GM19468 (cell line): ENCODE results near the gene KIN.
"Not testable (repeated sequence)": the region's sequence is repeated elsewhere in the genome, so short reads cannot be mapped to it uniquely, and the experiment has no call there.

Source experiments
- ATAC-seq: cut with Tn5 transposase; IDR thresholded peaks from one replicate; pipeline ENCODE4 v1.9.1; 2021; ENCODE audit warnings: mild to moderate bottlenecking, moderate library complexity, moderate number of reproducible peaks; ENCODE audit not compliant: unreplicated experiment; ENCODE audit errors: extremely low read depth

Gene KIN

DNA sequence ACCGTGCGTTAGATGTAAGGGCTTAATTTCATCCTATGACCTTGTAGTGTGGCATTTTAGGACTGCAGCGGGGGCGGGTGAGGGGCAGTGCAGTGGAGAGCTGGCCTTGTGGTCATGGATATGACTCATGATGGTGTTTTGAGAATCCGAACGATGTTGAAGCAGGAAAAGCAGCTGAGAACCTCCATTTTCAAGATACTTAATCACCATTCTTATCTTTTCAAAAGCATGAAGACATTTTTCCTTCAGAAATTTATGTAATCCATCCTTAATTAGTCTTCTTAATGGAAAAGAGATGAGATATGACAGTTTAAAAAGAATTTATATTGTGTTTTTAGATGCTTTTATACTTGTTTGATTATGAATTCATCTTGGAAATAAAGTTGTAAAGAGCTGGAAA, 9.8 kb upstream of the KIN start:
- no peak for ATAC-seq

GRCh38 chr10:7795605-7796004, 7.8 kb upstream of the KIN start:
- ATAC-seq = no peak

GRCh38 chr10:7794251-7795026, 6.6 kb upstream of the KIN start:
- no peak for ATAC-seq

DNA sequence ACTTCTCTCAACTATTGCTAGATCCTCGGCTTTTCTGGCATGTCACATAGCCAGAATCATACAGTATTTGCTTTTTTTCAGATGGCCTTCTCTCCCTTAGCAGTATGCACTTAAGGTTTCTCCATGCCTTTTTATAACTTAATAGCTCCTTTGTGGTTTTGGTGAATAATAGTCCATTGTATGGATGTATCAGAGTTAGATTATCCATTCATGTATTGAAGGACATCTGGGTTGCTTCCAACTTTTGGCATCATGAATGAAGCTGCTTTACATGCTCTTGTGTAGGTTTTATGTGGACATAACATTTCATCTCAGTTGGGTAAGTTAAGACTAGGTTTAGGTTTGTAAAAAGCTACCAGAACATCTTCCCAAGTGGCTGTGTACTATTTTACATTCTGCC, 4.7 kb upstream of the KIN start:
- ATAC-seq = no peak

DNA sequence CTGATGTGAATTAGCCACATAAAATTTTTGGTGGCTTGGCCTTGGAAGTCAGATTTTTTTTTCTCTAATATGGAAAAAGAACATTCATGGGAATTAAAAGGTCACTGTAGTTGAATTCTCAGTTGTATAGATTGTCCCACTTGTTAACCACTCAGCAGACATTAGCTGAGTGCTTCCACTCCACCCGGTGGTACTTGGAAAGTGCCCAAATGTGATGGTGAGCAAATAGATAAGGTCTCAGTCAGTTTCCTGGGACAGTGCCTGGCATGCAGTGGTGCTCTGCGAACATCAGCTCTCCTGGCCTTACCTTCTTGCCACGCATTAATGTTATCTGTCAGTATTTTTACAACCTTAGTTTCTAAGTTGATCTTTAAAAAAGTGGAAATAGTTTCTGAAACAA, 1.6 kb upstream of the KIN start:
- ATAC-seq = no peak

GRCh38 chr10:7788639-7789286, 970 bp upstream of the KIN start:
- ATAC-seq = no peak

DNA sequence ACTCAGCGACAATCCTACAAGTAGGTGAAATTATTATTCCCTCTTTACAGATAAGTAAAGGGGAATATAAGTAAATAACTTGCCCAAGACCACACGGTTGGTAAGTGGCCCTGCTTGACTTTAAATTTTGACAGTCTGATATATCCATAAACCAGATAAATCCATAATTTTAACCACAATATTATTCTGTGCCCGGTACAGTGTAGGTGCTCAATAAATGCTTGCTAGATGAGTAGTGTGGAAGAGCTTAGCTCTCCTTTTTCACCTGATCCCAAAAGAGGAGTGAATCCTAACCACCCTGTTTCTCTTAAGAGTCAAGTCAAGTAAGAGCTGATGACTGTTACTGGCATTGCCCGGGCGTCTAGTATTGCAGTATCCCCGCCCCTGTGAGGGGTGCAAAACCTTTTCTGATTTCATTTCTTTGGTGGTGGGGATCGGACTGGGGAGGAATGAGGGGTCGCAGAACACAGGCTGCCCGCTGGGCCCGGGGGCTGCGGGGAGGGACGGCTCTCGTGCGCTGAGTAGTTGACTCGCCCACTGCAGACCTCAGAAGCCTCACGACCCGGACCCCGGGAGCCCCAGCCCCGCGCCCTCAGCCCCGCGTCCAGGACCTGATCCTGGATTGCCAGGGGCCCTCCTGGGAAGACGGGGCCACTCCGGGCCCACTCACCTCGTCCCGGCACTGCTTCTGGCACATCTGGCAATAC, 490 bp downstream of the KIN start:
- ATAC-seq = no peak

DNA sequence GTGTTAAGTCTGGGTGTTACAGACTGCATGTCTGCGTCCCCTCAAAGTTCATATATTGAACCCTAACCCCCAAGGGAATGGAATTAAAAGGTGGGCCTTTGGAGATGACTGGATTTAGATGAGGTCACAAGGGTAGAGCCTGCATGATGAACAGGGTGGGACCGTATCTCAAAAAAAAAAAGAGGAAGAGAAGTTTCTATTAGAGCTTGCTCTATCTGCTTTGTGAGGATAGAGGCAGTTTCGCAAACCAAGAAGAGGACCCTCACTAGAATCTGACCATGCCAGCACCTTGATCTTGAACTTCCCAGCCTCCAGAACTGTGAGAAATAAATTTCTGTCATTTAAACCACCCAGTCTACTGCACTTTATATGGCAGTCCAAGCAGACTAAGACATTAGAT, 1.4 kb downstream of the KIN start:
- ATAC-seq = no peak

DNA sequence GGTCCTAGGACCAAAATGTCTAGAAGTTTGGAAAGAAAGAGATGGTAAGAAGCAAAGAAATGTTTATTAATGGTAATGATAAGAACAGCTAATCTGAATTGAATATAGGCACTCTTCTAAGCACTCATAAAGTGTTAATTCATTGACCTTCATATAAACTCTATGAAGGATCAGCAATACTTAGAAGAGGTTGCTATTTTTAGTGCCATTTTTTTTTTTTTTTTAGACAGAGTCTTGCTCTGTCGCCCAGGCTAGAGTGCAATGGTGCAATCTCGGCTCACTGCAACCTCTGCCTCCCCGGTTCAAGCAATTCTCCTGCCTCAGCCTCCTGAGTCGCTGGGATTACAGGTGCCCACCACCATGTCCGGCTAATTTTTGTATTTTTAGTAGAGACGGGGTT, 5.6 kb downstream of the KIN start:
- ATAC-seq = not testable (repeated sequence)

DNA sequence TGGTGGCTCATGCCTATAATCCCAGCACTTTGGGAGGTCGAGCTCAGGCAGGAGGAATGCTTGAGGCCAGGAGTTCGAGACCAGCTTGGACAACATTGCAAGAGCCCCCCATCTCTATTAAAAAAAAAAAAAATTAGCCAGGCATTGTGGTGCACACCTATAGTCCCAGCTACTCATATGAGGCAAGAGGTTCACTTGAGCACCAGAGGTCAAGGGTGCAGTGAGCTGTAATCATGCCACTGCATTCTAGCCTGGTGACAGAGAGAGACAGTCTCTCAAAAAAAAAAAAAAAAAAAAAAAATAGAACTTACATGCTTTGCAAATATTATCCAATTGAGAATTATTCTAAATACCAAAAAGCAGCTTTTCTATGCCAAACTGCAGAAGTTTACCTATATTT, 11.0 kb downstream of the KIN start:
- ATAC-seq = no peak

DNA sequence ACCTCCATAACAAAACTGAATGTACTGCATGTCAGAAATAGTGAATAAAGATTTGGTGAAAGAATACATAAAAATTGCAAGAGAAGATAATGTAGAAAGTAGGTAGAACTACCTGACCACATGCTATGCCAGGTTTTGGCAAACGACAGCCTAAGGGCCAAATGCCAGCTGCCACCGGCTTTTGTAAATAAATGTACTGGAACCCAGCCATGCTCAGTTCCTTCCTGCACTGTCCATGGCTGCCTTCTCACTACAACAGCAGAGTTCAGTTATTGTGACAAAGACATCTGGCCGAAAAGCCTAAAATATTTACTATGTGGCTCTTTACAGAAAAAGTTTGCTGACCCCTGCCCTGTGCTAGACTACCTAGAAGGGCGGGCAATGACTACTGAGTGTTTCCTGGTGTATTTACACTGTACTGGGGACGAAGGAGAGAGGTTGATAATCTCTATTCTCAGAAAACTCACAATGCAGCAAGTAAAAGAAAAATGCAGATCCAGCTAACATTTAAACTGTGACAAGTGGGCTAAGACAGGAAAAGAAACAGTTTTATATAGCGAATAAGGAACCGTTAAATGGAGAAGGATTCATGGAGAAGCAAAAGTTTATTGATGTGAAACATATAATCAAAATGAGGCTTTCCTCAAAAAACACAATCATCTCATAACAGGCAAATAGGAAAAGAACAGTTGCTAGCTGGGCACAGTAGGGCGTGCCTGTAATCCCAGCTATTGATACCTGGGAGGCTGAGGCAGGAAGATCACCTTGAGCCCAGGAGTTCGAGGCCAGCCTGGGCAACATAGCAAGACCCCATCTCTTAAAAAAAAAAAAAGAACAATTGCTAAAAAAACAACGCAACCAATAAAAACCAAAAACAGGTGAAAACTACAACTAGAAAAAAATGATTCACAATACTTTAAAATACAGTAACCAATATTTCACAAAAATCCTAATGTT, 13.7 kb downstream of the KIN start:
- no peak for ATAC-seq

GRCh38 chr10:7768417-7768816, 19.4 kb downstream of the KIN start:
- no peak for ATAC-seq

DNA sequence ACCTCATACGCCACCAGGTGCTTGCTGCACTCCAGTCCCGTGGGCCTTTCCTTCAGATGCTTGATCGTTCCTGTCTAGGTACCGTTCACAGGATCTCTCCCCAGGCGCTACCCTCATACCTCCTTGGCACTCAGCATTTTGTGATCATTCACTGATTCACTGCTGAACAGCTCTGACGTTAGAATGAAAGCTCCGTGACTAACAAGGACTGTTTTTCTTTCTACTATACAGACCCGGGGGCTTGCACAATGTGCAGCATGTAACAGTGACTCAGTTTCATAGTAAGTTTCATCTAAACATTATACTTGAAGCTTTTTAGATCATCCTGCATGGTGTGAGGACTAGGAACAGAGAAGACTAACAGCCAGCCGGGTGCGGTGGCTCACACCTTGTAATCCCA, 20.6 kb downstream of the KIN start:
- no peak for ATAC-seq

GRCh38 chr10:7766241-7766640, 21.6 kb downstream of the KIN start:
- no peak for ATAC-seq

DNA sequence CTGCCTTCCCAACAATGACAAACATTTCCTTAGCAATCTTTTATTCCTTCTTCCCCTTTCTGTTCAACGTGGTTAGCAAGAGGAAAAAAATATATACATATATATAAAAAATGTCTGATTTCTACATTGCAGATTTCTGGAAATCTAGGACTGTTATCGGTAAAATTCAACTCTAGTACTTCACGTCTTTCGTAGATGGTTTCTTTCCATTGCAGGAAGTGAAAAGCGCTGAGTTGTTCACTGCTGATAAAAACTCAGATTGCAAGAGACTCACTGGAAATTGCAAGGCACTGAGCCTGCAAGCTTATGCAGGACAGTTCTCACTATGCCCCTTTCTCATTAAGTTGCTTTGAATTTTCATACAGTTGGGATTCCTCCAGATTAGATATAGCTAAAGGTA, 23.9 kb downstream of the KIN start:
- ATAC-seq = no peak

DNA sequence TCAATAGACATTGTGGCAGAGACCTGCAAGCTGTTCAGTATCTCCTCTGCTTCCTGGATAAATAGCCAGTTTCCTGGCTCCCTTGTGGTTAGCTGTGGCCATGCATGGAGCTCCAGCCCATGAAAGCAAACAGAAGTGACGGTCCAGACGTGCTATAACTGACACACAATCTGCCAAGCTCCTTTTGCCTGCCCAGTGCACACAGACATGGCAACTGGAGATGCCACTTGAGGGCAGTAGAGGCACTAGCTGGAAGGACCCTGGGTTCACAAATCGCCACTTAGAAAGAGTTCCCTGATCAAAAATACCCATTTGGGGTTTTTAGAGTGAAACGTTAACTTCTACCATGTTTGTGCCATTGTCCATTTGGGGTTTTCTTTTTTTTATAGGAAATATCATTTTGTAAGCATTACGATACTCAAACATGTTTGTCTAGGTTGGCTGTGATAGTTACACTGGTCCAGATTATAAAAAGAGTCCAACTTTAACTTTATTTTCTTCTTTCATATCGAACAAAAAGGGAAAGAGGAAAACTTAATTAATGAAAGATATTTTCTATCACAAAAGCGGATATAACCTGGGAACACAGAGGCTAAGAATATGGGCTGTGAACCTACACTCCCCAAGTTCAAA, 31.3 kb downstream of the KIN start:
- ATAC-seq = no peak

DNA sequence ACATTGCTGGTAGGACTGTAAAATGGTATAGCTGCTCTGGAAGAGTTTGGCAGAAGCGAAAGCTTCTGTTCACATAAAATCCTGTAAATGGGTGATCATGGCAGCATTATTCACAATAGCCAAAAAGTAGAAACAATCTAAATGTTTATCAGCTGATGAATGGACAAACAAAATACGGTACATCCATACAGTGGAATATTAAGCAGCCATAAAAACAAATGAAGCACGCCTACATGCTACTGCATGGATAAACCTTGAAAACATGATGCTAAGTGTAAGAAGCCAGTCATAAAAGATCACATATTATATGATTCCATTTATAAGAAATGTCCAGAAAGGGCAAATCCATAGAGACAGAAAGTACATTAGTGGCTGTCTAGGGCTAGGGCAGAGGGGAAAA, 32.7 kb downstream of the KIN start:
- no peak for ATAC-seq

DNA sequence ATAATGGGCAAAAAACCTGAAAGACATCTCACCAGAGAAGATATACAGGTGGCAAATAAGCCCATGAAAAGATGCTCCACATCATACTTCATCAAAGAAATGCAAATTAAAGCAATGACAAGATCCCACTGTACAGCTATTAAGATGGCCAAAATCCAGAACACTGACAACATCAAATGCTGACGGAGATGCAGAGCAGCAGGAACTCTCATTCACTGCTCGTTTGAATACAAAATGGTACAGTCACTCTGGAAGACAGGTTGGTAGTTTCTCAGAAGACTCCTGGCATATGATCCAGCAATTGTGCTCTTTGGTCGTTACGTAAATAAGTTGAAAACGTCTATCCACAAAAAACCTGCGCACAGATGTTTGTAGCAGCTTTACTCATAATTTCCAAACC, 35.5 kb downstream of the KIN start:
- no peak for ATAC-seq

- ATAC-seq = no peak
Observed at GRCh38 chr10:7750222-7750621, 37.6 kb downstream of the KIN start.

DNA sequence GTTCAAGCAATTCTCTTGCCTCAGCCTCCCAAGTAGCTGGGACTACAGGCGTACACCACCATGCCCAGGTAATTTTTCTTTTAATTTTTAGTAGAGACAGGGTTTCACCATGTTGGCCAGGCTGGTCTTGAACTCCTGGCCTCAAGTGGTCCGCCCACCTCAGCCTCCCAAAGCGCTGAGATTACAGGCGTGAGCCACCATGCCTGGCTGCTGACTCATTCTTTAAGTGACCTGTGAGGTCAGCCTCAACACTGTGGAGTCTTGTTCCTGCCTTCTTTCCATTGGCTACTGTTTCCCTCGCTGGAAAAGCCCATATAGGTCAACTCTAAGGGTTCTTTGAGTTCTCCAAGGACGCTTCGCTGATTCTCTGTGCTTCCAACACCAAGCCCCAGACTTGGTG, 39.2 kb downstream of the KIN start:
- ATAC-seq = not testable (repeated sequence)
